ENCODE measurements around the gene RPE.

Gene RPE

DNA sequence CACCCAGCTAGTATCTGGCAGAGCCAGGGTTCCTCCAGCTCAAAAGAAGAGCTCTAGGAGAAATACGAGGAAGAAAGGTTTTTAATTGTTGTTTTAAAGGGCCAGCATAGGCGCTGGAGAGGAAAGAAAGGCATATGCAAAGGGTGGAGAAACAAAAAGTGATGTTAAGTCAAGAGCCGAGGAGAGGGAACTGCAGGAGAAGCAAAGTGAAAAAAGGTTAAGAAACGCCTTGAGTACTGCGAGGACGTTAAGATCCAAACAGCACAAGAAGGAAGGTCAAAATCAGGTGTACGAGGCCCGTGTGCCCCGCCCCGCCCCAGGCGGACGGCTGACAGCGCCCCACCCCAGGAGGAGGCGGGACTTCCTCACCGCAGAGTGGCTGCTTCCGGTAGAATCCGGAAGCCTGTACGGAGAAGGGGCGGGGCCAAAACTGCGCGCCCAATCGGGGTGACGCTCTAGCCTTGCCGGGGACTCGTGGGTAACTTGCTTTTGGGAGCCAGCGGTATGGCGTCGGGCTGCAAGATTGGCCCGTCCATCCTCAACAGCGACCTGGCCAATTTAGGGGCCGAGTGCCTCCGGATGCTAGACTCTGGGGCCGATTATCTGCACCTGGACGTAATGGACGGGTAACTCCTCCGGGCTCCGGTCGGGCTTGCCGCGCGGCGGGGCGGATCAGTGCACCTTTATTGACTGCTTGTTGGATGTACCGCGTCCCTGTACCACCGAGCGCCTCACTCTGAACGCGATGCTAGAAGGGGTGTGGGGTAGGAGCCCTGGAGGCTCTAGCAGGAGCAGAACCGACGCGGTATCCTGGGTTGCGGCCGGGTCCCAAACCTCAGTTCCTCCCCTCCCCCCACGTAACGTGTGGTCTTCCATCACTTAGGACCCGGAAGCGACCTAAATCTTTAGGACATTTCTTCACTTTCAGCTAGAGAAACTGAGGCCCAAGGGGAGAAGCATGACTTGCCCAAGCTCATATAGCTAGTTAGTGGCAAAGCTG lies at the start of gene RPE:
Gene RPE, plus strand, starts transcription at position 481 of the 1,000 bp plus-strand sequence. Its CDS starts 24 bp downstream, at position 505.
- DNase-seq (ENCODE audit: low spot score): peak; percentile 93

DNA sequence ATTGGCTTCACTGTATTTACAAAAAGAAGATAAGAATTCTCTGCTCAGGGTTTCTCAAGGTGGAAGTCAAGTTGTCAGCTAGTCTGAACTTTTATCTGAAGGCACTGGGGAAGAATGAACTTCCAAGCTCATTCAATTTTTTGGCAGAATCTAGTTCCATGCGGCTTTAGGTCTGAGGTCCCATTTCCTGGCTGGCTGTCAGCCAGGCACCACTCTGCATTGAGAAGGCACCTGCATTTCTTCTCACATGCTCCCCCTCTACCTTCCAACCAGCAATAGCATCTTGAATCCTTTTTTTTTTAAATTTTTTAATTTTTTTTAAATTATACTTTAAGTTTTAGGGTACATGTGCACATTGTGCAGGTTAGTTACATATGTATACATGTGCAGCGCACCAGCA lies 46.2 kb upstream of the RPE start:
- DNase-seq (ENCODE audit: low spot score): no peak

GRCh38 chr2:209958016-209958415 lies 44.4 kb upstream of the RPE start:
- DNase-seq (ENCODE audit: low spot score): no peak

DNA sequence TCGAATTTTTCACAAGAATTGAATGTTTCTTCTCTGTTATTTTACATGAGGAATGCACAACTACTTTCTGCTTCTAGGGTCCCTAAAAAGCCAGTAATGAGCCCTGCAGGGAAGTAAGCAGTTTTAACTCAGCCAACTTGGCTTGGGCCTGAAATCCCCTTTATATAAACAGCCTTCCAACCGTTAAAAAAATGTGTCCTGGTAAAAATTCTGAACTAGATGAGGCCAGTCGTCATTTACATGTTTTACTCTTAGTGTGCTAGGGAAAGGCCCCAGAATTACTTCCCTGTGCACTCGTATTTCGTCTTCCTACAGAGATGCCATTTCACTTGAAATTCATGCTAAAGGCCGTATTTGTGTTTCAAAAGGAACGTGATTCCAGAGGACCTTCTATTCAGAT lies 42.4 kb upstream of the RPE start:
- no peak for DNase-seq (ENCODE audit: low spot score)

DNA sequence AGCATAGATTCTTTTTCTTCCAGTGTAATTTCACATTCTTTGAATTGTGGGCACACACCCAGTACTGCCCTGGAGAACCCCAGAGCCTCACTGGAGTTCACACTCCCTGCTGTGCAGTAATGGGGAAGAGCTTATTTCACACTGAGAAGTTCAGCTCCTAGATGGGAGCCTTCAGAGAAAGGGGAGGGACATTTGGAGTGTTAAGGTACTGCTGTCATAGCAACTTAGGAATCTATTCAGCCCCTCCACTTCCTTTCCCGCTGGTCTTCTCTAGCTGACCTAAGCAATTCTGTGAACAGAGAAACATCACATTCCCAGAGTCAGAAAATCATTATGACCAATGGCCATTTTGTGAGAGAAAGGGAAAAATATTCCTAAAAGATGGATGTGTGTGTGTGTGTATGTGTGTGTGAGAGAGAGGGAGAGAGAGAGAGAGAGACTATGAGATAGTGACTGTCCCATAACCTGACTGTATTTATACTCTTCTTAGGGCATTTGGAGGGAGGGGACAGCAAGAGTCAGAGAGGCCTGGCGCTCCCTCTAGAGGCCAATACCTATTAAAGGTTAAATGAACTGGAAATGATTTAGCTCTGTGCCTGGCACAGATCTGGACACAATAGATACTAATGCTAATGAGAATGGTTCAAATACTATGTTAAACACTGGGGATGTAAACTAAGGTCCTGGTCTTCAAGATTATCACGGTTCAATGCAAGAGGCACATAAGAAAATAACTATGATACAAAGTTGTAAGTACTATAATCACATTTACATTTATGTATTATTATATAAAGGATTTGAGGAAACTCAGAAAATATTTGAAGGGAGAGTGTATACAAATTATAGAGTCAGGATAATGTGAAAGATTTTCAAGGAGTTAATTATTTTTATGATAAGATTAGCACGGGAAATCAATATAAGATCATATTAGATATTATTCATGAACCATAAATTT lies 41.5 kb upstream of the RPE start:
- peak; percentile 63 for DNase-seq (ENCODE audit: low spot score)

DNA sequence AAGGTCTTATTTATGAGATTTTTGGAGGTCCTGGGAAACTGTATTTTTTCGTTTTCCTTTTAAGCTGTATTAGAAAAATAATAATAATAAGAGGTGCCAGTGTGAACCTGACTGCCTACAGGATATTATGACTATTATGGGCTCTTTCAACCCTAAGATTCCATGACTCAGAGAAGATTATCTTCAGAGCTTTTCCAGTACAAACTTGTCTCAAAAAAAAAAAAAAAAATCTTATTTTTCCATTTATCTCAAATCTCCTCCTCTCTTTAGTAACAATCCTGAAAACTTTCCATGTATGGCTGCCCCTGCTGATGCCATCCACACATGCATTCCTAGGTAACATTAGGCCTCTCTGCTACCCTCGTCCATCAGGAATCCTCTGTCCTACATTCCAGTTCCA lies 36.7 kb upstream of the RPE start:
- no peak for DNase-seq (ENCODE audit: low spot score)

DNA sequence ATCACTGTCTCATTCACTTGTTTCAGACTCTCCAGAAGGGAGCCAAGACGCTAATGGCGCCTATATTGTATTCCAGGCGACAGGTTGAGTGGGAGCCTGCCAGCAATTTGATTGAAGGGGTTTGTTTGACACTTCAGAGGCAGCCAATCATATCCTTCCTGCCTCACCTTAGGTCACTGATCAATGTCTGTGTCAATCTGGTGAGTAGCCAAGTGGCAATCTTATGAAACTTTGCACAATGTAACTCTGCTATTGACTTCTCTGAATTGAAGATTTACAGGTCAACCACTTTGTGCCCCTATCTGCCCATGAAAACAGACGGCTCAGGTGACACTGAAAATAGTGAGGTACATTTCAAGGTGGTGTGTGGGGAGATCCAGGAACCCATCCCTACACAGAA lies 32.7 kb upstream of the RPE start:
- DNase-seq (ENCODE audit: low spot score): no peak

DNA sequence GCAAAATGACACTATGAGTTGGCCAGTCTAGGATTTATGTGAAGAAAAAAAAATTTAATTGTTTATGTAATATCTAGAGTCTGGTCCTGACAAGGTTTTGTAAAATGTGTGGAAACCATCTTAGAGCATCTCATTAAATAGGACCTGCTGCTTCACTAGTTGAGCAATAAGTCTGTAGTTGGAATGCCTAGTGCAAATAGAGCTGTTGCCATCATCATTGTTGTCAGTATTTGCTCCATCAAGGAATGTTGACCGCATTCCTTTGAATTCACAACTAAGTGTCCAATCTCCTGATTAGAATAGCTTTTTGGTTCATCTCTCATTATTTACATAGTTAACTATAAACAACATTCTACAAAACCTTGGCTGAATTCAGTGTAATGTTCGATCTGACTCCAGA lies 32.2 kb upstream of the RPE start:
- DNase-seq (ENCODE audit: low spot score): no peak

DNA sequence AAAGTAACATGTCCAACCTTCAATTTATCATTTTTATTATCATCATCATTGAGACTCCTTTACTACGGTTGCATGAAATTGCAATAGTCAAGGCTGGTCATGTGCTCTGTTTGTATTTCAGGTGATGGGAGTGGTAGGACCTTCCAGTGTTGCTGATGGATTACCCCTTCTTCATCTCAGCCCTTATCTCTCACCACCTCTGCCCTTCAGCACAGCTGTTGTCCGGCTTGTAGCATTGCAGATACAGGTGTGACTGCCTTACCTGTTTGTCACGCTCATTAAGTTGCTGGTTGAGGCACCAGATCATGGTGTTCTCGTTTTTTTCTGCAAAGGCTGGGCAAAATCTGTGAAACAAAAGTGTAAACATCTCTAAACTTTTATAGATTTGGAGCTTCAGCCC lies 31.7 kb upstream of the RPE start:
- DNase-seq (ENCODE audit: low spot score): no peak

DNA sequence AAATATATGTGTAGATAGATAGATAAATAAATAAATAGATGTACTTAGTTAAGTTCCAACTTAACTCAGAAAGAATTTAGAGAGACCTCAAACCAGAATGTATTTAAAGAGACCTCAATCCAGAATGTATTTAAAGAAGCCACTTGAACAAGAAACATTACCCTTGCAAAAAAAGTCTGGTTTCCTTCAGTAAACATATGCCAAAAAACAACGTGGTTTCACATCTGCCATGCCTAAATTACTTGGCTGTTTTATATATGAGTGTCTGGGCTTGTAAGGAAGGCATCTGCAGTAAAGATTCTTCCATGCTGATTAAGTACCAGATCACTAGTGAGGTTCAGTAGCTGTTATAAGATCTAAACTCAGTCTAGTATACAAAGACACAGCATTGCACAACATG lies 29.1 kb upstream of the RPE start:
- DNase-seq (ENCODE audit: low spot score): no peak

- DNase-seq (ENCODE audit: low spot score): no peak
Observed at GRCh38 chr2:209974576-209974975, 27.9 kb upstream of the RPE start.

GRCh38 chr2:209976698-209977385 lies 25.6 kb upstream of the RPE start:
- DNase-seq (ENCODE audit: low spot score): no peak

- peak; percentile 78 for DNase-seq (ENCODE audit: low spot score)
Observed at GRCh38 chr2:209977386-209978239, 24.8 kb upstream of the RPE start.

DNA sequence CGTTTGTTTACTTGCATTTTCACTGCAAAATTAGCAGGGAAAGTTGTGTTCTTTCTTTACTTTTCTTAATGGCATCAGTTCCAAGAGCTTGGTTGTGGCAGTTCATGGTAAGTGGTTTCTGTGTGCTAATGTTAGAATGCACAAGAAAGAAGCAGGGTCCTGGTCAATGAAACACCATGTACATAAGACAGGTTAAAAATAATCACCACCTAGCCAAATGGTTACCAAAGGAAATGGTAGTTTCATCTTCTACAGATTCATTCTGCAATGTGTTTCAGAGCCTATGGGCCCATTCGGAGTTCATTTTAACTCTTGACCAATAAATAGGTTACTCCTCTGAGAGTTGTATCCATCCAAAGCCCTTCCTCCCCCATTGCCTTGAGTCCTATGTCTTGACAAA lies 18.1 kb upstream of the RPE start:
- no peak for DNase-seq (ENCODE audit: low spot score)

DNA sequence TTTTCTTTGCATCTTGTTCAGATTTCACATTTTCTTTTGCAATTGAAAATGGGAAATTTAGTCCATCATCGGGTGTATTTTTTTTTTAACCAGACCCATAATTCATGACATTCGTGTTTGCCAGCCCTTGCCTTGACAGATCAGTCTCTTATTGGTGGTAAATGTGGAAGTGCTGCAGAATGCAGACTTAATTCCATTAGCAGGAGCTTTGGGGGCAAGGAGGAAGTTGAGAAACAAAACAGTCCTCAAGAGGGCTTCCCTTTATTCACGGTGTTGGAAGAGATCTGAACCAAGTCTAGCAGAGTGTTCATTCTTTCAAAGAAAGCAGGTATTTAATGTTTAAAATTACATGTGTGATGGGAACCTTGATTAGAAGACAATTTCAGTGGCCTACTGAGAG lies 16.6 kb upstream of the RPE start:
- DNase-seq (ENCODE audit: low spot score): peak; percentile 41

DNA sequence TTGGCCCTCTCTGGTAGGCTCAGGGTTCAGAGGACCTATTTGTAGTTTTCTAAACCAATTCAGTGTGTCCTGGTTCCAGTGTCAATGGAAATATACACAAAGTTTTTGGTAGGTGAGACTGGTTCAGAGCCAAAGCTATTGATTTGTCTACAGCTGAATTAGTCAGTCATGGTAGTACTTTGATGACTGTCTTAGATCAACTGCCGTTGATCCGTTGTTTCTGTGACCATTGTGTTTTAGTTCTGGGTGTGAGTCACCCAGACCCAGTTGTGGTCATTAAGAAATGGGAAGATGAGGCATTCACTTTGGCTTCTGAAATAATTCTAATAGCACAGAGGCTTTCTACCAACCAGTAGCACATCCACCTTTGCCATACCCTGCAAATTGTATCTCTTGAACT lies 16.0 kb upstream of the RPE start:
- no peak for DNase-seq (ENCODE audit: low spot score)

GRCh38 chr2:209988010-209988409 lies 14.4 kb upstream of the RPE start:
- no peak for DNase-seq (ENCODE audit: low spot score)

- DNase-seq (ENCODE audit: low spot score): no peak
Observed at GRCh38 chr2:209990838-209991237, 11.6 kb upstream of the RPE start.

GRCh38 chr2:209993968-209994367 lies 8.5 kb upstream of the RPE start:
- DNase-seq (ENCODE audit: low spot score): no peak

GRCh38 chr2:209998596-209998995 lies 3.8 kb upstream of the RPE start:
- no peak for DNase-seq (ENCODE audit: low spot score)
